Testis (tissue), 2 donors: Measurements from ENCODE around the gene PPP6R2.

Experiments
- CTCF ChIP-seq, 3 experiments: fragments of 450-650 bp in 2 of 3; fragments of 200-600 bp in 1 of 3; sonication (generic) in 1 of 3; IDR thresholded peaks; one replicate each; pipeline ENCODE4 v1.5.1; 2016 to 2019; ENCODE audit warnings: antibody characterized with exemption in 3 of 3, mild to moderate bottlenecking in 2 of 3, moderate library complexity in 1 of 3
- POLR2A ChIP-seq: fragments of 450-650 bp; IDR thresholded peaks from one replicate; pipeline ENCODE4 v1.6.1; 2017; ENCODE audit warnings: antibody characterized with exemption, mild to moderate bottlenecking, moderate library complexity

DNA sequence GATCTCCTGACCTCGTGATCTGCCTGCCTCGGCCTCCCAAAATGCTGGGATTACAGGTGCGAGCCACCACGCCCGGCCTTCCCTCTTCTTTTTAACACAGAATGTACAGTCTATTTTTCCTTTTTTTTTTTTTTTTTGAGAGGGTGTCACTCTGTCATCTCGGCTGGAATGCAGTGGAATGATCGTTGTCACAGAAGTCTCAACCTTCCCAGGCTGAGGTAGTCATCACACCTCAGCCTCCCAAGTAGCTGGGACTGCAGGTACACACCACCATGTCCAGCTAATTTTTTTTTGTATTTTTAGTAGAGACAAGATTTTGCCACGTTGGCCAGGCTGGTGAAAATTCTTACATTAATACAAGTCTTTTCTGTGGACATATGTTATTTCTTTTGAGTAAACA lies 13.1 kb downstream of the PPP6R2 start:
- TF ChIP-seq POLR2A (no peak), CTCF (IDR thresholded peaks at IDR 0.05) (no peak)
